NCI-H524 (cell line): ENCODE data around the gene PUM2.

Source experiments
- DNase-seq, 2 experiments: peaks; one replicate each; lab custom pipeline; 2025; lab: John Stamatoyannopoulos, UW

PUM2 gene

GRCh38 chr2:20230114-20230425, 120.6 kb downstream of the PUM2 start:
- DNase-seq: no peak

- DNase-seq: no peak
Observed at GRCh38 chr2:20229322-20230113, 121.1 kb downstream of the PUM2 start.

- DNase-seq: no peak
Observed at GRCh38 chr2:20227894-20228505, 122.6 kb downstream of the PUM2 start.

- no peak for DNase-seq
Observed at GRCh38 chr2:20226152-20226545, 124.5 kb downstream of the PUM2 start.

- DNase-seq: peak; percentile 61 to 74
Observed at GRCh38 chr2:20225294-20226151, 125.1 kb downstream of the PUM2 start.

GRCh38 chr2:20224716-20225293, 125.8 kb downstream of the PUM2 start, which contains the start of gene SDC1:
Gene SDC1, minus strand, starts transcription at chr2:20225130. Its CDS starts 263 bp downstream, at chr2:20224867.
- peak; percentile 50 to 61 for DNase-seq

- peak in 1 of 2 experiments; percentile 41 for DNase-seq
Observed at GRCh38 chr2:20224164-20224715, 126.4 kb downstream of the PUM2 start.

- peak; percentile 80 to 85 for DNase-seq
Observed at GRCh38 chr2:20223407-20224163, 127.1 kb downstream of the PUM2 start.

GRCh38 chr2:20222769-20223406, 127.8 kb downstream of the PUM2 start:
- no peak for DNase-seq

GRCh38 chr2:20222014-20222768, 128.5 kb downstream of the PUM2 start:
- DNase-seq: no peak

- DNase-seq: no peak
Observed at GRCh38 chr2:20221555-20221973, 129.1 kb downstream of the PUM2 start.

GRCh38 chr2:20220806-20221554, 129.7 kb downstream of the PUM2 start:
- no peak for DNase-seq

- DNase-seq: no peak
Observed at GRCh38 chr2:20219763-20220380, 130.8 kb downstream of the PUM2 start.

- DNase-seq: no peak
Observed at GRCh38 chr2:20218331-20219320, 132.0 kb downstream of the PUM2 start.

GRCh38 chr2:20217041-20217970, 133.3 kb downstream of the PUM2 start:
- DNase-seq: no peak
